ENCODE results near the gene CARD8.

The CARD8 gene

DNA sequence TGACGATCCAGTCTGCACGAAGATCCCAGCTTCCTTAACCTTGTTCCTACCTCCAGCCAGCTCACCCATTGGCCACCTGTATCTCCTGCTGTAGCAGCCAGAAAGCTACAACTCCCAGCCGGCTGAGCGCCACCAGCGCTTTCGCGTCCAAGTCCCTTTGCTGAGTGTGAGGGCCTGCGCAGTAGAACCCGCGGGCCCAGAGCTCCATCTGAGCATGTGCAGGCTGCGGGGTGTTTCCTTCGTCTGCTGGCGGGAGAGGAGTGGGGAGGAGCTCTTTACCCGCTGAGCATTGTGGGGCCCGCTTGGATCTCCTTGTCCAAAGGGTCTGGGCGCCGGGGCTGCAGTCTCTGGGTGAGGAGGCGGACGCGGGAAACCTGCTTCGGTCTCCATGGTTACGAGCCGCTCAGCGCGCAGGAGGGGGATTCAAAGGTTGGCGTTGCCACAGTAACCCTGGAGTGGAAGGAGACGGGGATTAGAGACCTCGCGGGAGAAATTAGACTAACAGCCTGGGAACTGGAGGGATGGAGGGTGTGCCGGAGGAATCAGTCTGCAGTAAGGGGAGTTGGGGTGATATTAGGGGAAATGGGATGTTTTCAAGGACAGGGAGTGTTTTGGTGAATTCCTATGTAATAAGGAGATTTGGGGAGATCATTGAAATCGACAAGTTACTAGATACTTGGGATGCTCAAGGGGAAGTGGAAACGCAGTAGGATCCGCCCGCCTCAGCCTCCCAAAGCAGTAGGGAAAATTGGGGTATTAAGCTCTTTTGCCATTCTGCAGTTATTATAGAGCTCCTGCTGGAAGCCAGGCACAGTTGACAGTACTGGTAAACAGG is 51.7 kb downstream of the CARD8 start:
- Mint-ChIP-seq H3K4me3 (no peak overlapping the region), H3K9me3 (no peaks in the 10 kb centered on the region), H3K36me3 (peaks cover under 1% of the 10 kb centered on the region), H3K27ac (no peak overlapping the region), H3K27me3 (no peaks in the 10 kb centered on the region), H3K4me1 (peaks cover 17% of the 10 kb centered on the region)
- ATAC-seq = peak; percentile 100

DNA sequence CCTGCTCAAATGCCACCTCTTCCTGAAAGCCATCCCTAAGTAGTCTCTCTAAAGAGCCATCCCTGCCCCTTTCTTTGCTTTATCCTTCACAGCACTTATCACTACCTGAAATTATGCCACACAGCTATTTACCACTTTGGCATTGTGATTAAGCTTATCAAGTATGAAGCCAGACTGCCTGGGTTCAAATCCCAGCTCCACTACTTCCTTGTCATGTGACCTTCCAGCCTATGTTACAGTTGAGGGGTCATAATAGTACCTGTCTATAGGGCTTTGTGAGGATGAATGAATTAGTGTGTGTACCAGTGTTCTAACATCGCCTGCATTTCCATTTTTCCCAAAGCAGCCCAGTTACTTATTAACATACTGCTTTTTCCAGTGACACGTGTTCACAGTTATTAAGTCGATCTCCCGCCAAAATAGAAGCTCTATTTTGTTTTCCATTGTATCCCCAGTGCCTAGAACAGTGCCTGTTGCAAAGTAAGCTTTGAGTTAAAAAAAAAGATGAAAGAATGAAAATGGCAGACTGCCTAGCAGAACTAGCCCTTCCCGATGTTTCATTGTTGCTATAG is 52.4 kb downstream of the CARD8 start:
- H3K27me3 Mint-ChIP-seq = no peaks in the 10 kb centered on the region
- H3K36me3 Mint-ChIP-seq = peaks cover 5% of the 10 kb centered on the region
- ATAC-seq = no peak
- no peak overlapping the region for H3K27ac Mint-ChIP-seq
- H3K9me3 Mint-ChIP-seq = no peaks in the 10 kb centered on the region
- no peak overlapping the region for H3K4me3 Mint-ChIP-seq
- peaks cover 17% of the 10 kb centered on the region for H3K4me1 Mint-ChIP-seq

DNA sequence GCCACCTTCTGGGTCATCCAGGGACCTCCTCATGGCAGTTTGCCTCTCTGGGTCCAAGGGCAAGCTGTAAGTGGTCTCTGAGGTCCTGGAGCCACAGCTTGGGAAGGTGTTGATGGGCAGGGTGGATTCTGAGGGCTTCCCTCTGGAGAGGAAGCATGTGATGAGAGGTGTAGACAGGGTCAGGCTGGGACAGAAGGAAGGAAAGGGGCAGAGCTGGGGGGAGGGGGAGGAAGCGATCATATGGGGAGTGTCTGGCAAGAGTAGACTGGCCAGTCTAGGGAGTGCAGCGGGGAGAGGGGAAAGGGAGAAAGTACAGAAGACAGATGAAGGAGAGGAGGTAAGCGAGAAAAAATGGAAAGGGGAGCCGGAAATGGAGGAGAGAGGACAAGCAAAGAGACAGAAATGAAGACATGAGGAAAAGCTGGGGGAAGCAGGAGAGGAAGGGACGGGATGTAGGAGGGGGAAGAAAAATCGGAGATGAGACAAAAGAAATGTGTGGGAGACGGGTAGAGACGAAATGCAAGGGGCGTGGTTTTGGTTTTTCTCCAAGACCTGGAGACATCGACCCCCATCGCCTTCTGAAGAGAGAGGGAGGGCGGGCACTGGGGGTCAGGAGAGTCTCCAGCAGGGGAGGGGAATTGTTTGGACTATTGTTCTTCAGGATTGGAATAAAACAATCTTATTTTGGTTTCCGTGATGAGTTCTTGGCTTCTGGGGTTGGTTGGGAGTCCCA is 58.6 kb downstream of the CARD8 start:
- Mint-ChIP-seq H3K9me3 (no peaks in the 10 kb centered on the region), H3K27me3 (peaks cover 11% of the 10 kb centered on the region), H3K36me3 (peaks cover 25% of the 10 kb centered on the region), H3K27ac (no peak overlapping the region), H3K4me3 (no peak overlapping the region), H3K4me1 (peaks cover 19% of the 10 kb centered on the region)
- ATAC-seq = no peak

DNA sequence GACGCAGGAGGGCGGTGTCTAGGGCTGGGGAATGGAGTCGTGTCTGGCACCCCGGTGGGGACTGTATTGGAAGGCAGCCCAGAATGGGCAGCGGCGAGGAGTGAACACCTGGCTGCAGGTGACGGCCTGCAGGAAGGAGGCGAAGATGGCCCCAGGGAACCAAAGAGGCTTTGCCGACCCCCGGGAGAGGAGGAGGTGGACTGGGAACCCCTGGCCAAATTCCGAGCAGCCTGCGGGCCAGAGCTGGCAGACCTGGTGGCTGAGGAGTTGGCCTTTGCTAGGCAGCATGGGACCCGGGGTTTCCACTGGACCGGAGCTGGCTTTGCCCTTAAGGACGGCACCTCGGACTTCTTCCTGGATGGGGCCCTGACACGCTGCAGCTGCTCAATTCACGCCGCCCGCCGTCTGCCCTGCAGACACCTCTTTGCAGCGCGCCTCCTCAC is 59.4 kb downstream of the CARD8 start:
- ATAC-seq = no peak
- Mint-ChIP-seq H3K4me1 (peaks cover 19% of the 10 kb centered on the region), H3K27ac (no peak overlapping the region), H3K27me3 (peaks cover 11% of the 10 kb centered on the region), H3K36me3 (peaks cover 25% of the 10 kb centered on the region), H3K9me3 (no peaks in the 10 kb centered on the region), H3K4me3 (no peak overlapping the region)

DNA sequence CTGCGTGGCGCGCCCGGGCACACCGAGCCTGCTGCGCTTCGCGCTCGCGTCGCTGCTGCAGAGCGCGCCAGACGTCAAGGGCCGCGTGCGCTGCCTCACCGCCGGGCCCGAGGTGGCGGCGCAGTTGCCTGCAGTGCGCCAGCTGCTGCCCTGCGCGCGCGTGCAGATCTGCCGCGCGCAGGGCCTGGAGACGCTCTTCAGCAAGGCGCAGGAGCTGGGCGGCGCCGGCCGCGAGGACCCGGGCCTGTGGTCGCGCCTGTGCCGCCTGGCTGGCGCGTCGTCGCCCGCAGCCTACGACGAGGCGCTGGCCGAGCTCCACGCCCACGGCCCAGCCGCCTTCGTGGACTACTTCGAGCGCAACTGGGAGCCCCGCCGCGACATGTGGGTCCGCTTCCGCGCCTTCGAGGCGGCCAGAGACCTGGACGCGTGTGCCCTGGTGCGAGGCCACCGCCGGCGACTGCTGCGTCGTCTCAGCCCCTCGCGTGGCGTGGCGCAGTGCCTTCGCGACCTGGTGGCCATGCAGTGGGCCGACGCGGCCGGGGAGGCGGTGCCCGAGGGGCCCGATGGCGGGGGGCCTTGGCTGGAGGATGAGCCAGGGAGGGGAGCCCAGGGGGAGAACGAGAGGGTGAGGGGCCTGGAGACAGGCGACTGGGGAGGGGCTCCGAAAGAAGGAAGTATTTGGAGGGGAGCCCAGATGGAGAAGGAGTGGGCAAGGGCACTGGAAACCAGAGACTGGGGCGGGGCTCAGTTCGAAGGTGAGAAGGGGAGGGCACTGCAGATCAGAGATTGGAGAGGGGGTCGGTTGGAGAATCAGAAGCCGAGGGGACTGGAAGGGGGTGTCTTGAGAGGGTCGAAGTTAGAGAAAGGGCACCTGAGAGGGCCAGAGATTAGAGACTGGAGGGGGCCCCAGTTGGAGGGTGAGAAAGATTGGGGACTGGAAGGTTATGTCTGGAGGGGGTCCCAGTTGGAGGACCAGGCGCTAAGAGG is 60.6 kb downstream of the CARD8 start:
- Mint-ChIP-seq H3K4me3 (no peak overlapping the region), H3K9me3 (no peaks in the 10 kb centered on the region), H3K27me3 (peaks cover 11% of the 10 kb centered on the region), H3K4me1 (peaks cover 26% of the 10 kb centered on the region), H3K36me3 (peaks cover 30% of the 10 kb centered on the region), H3K27ac (no peak overlapping the region)
- no peak for ATAC-seq

DNA sequence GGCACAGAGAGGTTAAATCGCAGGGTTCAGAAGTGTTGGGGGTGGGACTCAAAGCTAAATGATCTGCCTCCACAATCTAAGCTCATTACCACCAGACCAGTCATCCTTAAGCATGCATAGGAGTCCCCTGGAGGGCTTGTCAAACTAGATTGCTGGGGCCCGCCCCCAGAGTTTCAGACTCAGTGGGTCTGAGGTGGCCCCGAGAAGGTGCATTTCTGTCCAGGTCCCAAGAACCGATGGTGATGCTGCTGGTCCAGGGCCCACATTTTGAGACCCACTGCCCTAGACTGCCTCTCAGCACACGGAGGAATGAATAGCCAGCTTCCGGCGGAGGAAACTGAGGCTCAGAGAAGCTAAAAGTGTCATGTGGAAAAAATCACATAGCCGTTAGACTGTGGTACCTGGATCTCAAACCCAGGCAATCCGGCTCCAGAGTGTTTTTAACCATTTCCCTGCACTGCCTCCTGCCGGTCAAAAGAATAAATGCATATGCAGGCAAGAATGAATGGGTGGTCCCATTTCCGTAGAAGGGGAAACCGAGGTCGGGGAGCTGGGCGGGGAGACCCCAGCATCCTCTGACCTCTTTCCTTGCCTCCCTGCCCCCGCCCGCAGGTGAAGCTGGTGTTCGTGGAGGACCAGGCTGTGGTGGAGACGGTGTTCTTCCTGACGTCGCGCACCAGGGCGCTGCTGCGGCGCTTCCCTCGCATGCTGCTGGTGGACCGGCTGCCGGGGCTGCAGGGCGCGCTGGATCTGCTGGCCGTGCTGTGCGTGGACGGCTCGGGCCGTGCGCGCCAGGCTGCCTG is 61.5 kb downstream of the CARD8 start:
- Mint-ChIP-seq H3K27me3 (peaks cover 11% of the 10 kb centered on the region), H3K27ac (no peak overlapping the region), H3K4me3 (peak overlapping the region; percentile 38), H3K9me3 (no peaks in the 10 kb centered on the region), H3K36me3 (peaks cover 32% of the 10 kb centered on the region), H3K4me1 (peaks cover 27% of the 10 kb centered on the region)
- ATAC-seq = no peak

DNA sequence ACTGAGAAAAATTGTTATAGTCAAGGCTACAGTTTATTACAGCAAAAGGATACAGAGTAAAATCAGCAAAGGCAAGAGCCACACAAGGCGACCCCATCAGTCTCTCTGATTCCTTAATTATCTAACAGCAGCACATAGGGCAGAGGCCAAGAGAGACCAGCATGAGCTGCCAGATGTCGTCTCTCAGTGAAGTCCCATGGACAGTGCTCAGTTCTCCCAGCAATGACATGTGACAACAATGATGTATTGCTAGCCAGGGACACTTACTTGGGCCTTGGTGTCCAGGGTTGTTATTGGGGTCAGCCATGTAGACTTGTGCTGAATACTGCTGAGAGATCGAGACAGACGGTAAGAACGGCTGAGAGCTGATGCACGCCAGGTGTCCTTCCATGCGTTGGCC is 63.0 kb downstream of the CARD8 start:
- H3K27me3 Mint-ChIP-seq = peaks cover 11% of the 10 kb centered on the region
- peaks cover 27% of the 10 kb centered on the region for H3K4me1 Mint-ChIP-seq
- H3K27ac Mint-ChIP-seq = no peak overlapping the region
- ATAC-seq = no peak
- no peak overlapping the region for H3K4me3 Mint-ChIP-seq
- peaks cover 35% of the 10 kb centered on the region for H3K36me3 Mint-ChIP-seq
- no peaks in the 10 kb centered on the region for H3K9me3 Mint-ChIP-seq

DNA sequence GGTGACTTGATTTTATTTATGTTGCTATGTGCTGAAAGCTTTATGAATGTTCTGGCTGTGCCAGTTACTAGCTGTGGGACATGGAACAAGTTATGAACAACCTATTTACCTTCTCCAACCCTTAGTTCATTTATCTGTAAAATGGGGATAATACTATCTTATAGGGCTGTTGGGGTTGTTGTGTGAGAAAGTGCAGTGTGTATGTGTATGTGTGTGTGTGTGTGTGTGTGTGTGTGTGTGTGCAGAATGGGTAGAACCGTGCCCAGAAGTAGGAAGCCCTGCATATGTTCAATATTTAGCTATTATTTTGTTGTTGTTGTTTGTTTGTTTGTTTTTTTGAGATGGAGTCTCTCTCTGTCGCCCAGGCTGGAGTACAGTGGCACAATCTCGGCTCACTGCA is 64.8 kb downstream of the CARD8 start:
- no peak for ATAC-seq
- peaks cover 35% of the 10 kb centered on the region for H3K4me1 Mint-ChIP-seq
- peaks cover 7% of the 10 kb centered on the region for H3K27me3 Mint-ChIP-seq
- H3K9me3 Mint-ChIP-seq = no peaks in the 10 kb centered on the region
- no peak overlapping the region for H3K27ac Mint-ChIP-seq
- no peak overlapping the region for H3K4me3 Mint-ChIP-seq
- H3K36me3 Mint-ChIP-seq = peaks cover 27% of the 10 kb centered on the region

DNA sequence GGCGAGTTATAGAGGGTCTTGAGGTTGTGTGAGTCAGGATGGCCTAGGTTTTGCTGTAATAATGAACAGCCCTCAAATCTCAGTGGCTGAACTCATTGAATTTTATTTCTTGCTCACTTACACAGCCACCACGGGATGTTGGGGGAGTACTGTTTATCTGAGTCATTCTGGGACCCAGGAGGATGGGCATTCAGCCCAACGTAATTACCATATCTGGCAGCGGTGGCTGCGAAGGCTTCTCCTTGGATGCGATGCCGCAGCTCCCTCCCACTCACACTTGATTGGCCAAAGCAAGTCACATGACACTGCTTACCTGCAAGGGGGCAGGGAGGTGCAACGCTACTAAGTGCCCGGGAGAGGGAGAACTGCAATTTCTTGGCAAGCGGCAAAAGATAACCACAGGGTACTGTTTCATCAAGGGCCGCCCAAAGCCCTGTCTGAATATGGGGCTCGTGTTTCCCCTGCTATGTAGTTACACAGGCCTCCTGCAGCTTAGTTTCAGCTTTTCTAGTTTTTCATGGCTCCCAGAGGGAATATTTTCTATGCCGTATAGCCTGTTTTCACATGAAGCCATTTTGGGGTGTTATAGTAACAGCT is 65.3 kb downstream of the CARD8 start:
- peaks cover 35% of the 10 kb centered on the region for H3K4me1 Mint-ChIP-seq
- ATAC-seq = peak; percentile 79
- H3K36me3 Mint-ChIP-seq = peaks cover 23% of the 10 kb centered on the region
- H3K9me3 Mint-ChIP-seq = no peaks in the 10 kb centered on the region
- H3K27me3 Mint-ChIP-seq = peaks cover 2% of the 10 kb centered on the region
- no peak overlapping the region for H3K4me3 Mint-ChIP-seq
- H3K27ac Mint-ChIP-seq = no peak overlapping the region

DNA sequence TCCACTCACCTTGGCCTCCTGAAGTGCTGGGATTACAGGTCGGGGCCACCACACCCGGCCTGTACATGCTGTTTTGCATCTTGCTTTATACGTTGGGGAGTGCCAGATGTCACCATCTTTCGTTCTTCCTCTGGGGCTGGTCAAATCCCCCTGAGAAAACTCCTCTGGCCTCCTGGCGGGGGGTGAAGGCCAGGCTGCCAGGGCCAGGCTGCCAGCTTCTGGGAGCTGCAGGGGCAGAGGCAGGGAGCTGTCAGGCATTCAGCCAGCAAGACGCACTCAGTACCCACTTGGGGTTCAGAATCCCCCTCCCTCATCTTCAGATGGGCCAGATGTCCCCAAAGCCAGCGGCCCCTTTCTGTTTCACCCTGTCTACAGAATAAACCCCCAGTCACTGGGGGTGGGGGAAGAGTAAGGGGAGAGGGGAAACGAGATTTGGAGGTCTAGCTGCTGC is 69.1 kb downstream of the CARD8 start:
- H3K9me3 Mint-ChIP-seq = no peaks in the 10 kb centered on the region
- peaks cover 30% of the 10 kb centered on the region for H3K36me3 Mint-ChIP-seq
- H3K27me3 Mint-ChIP-seq = no peaks in the 10 kb centered on the region
- peak overlapping the region; percentile 51 for H3K4me3 Mint-ChIP-seq
- ATAC-seq = peak; percentile 53
- H3K4me1 Mint-ChIP-seq = peaks cover 31% of the 10 kb centered on the region
- peak overlapping the region; percentile 67 for H3K27ac Mint-ChIP-seq

DNA sequence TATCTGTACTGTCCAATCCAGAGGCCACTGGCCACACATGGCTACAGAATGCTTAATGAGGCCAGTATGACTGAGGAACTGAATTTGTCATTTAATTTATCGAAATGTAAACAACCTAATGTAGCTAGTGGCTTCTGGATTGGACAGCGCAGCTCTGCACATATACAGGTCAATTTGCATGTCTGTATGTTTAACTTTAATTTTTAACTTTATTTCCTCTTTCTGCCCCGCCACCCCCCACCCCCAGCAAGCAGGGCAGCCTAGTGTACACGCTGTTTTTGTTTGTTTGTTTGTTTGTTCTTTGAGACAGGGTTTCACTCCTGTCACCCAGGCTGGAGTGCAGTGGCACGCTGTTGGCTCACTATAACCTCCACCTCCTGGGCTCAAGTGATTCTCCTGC is 69.7 kb downstream of the CARD8 start:
- H3K4me3 Mint-ChIP-seq = peak overlapping the region; percentile 51
- ATAC-seq = no peak
- H3K9me3 Mint-ChIP-seq = peaks cover 3% of the 10 kb centered on the region
- peaks cover 31% of the 10 kb centered on the region for H3K4me1 Mint-ChIP-seq
- peaks cover 35% of the 10 kb centered on the region for H3K36me3 Mint-ChIP-seq
- H3K27me3 Mint-ChIP-seq = no peaks in the 10 kb centered on the region
- H3K27ac Mint-ChIP-seq = peak overlapping the region; percentile 67

DNA sequence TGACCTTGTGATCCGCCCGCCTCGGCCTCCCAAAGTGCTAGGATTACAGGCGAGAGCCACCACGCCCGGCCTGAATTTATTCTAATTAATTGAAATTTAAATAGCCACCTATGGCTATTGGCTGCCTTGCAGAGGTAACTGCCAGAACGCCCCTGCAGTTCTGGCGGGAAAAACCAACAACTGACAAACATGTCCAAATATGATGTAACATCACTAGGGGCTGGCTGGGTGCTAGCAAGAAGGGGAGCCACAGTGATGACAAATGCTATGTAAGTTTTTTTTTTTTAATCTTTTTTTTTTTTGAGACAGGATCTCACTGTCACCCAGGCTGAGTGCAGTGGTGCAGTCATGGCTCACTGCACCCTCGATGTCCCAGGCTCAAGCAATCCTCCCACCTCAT is 72.4 kb downstream of the CARD8 start:
- Mint-ChIP-seq H3K9me3 (peaks cover 3% of the 10 kb centered on the region), H3K27ac (no peak overlapping the region), H3K4me1 (peaks cover 22% of the 10 kb centered on the region), H3K4me3 (no peak overlapping the region), H3K36me3 (peaks cover 35% of the 10 kb centered on the region), H3K27me3 (no peaks in the 10 kb centered on the region)
- ATAC-seq = no peak

DNA sequence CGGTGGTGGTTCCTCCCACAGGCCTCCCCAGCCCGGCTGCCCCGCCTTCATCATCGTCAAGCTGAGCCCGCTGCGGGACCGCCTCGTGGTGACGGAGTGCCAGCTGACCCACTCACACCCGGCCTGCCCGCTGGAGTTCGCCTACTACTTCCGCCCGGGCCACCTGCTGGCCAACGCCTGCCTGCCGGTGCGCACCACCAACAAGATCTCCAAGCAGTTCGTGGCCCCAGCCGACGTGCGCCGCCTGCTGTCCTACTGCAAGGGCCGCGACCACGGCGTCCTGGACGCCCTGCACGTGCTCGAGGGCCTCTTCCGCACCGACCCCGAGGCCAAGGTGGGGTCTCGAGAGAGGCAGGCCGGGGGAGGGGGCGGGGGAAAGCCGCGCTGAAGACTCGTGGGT is 73.3 kb downstream of the CARD8 start:
- peaks cover 3% of the 10 kb centered on the region for H3K9me3 Mint-ChIP-seq
- H3K4me3 Mint-ChIP-seq = no peak overlapping the region
- H3K27me3 Mint-ChIP-seq = no peaks in the 10 kb centered on the region

DNA sequence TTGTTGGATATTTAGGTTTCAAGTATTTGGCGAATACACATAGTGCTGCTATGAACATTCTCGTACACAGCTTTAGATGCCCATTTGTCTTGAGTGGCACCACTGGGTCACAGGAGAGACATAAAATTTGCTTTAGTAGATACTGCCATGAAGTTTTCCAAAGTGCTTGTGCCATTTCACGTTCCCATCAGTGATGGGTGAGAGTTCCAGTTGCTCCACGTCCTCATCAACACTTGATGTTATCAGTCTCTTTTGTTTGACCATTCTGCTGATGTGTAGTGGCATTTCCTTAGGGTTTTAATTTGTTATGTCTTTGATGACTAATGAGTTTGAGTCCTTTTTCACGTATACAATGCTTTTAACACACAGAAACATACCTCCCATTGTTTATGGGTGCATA is 74.2 kb downstream of the CARD8 start:
- H3K27ac Mint-ChIP-seq = no peak overlapping the region
- peaks cover 37% of the 10 kb centered on the region for H3K36me3 Mint-ChIP-seq
- H3K27me3 Mint-ChIP-seq = no peaks in the 10 kb centered on the region
- peaks cover 3% of the 10 kb centered on the region for H3K9me3 Mint-ChIP-seq
- H3K4me1 Mint-ChIP-seq = peaks cover 17% of the 10 kb centered on the region
- ATAC-seq = no peak
- no peak overlapping the region for H3K4me3 Mint-ChIP-seq

More for the DNA sequence above, 73.3 kb downstream of the CARD8 start:
- H3K4me1 Mint-ChIP-seq = peaks cover 22% of the 10 kb centered on the region
- H3K27ac Mint-ChIP-seq = no peak overlapping the region
- peaks cover 30% of the 10 kb centered on the region for H3K36me3 Mint-ChIP-seq
- no peak for ATAC-seq

All from stimulated activated memory B cell treated with anti-CD40 and anti-IgM and Interleukin-4, amounts not matched to agents 10 μg/mL and 1 μg/mL and 100 μg/mL, for 72 hours (primary cell).